NCI-H2081 (cell line): ENCODE data around the gene RAB4A.
A peak's percentile ranks its signal among the peaks of the same experiment; 100 is the strongest.

Source experiments
- DNase-seq, 2 experiments: peaks; one replicate each; lab custom pipeline; 2025; lab: John Stamatoyannopoulos, UW

The RAB4A gene

DNA sequence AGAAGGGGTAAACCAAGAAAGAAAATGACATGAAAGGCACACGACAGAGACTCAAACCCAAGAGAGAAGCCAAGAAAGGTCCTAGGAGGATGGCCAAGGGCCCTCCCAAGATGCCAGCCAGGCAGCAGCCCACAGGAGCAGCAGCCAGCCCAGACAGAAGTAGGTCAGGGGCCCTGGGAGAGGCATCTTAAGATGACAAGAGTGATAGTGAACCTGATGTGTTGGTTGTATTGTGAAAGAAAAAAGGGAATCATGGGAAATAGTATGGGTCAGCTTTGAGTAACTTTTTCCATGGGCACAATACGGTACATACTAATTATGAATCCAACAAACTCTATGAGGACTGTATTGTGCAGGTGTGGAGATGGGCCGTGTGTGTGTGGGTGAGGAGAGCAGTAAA, 68.6 kb downstream of the RAB4A start:
- DNase-seq, result no peak

DNA sequence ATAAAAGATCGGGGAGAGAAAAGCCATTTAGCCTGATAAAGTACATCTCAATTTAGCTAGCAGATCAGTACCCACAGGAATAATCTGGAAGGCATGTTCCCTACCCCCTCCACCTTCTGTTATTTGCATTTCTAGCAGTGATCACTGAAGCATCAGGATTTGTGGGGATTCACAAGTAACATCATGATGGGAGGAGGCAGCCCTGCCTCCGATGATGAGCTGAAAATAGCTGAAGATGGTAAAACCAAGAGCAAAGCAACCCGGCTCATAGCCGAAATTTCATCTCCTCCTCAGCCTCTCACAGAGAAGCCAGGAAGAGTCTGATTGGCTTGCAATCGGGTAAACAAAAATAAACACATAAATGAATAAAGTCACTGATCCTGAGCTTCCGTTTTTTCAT, 69.6 kb downstream of the RAB4A start:
- peak in 1 of 2 experiments; percentile 22 for DNase-seq

DNA sequence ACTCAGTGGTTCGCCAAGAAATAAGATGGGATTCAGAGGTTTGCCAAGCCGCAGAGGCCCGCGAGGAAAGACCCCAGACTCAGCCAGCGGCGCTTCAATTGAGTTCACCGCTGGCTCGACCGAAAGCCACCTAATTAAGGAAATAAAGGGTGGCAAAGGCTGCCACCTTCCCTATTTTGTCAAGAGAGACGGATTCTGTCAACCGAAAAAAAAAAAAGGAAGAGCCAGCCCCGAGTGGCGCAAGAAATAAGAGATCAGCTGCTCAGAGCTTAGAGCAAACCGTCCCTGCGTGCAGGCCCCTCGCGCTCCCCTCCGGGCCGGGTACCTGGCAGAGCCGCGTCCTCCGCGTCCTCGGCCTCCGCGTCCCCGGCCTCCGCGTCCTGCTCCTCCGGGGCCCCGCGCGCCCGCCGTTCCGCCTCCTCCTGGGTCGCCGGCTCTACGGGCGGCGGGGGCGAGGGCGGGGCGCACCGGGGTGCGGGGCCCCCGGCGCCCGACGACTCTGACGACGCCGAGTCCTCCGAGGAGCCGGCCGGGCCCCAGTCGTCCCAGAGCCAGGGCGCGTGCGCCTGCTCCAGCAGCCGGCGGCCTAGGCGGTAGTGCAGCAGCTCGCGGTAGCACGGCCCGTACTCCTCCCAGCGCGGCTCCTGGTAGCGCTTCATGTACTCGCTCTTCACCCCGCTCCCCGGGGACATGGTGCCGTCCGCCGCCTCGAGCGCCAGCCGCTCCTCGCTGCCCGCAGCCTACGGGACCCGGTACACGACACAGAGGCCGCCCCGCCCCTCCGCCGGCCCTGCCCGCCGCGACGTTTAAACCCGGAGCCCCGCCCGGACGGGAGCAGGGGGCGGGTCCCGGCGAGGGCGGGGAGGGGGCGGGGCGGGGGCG, 71.1 kb downstream of the RAB4A start:
- DNase-seq, result peak; percentile 88 to 93

DNA sequence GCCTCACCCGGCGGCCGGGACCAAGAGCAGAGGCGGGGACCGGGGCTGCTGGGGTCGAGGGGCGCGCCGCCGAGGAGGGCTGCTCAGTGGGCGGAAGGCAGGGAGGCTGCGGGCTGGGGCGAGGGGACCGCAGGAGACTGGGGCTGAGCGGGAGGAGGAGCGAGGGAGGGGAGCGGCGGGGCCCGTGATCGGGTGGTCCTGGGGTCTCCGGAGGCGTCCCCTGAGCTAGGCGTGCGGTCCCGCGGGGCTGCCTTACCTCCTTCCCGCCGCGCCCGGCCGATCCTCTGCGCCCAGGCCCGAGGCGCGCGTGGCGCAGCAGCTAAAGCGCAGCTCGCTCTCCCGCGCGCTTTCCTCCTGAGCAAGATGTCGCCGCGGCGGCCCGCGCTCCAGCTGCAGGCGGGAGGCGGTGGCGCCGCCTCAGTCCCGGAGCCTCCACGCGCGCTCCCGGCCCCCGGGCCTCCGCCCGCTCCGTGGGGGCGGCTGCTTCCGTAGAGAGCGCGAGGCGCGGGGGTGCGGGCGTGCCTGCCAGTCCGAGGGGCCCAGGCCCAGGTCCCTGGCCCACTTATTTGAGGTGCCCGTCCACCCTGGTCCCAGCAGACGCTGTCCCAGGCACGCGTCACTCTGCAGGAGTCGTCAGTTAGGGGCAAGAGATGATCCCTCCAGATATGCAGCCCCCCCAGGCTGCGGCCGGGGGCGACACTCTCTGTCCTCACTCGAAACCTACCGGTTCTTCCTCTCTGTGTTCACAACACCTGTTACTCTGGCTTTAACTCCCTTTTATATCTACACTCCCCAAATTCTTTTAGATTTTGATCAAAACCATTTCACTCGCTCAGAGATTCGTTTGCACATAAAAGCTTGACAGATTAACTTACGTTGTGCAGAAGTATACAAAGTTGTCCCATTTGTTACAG, 72.0 kb downstream of the RAB4A start, which contains the start of gene CCSAP:
Gene CCSAP (minus strand): TSS at position 392 of the 914 bp plus-strand sequence. CDS start 582 bp downstream, outside the sequence.
- DNase-seq, result peak; percentile 33 to 66

DNA sequence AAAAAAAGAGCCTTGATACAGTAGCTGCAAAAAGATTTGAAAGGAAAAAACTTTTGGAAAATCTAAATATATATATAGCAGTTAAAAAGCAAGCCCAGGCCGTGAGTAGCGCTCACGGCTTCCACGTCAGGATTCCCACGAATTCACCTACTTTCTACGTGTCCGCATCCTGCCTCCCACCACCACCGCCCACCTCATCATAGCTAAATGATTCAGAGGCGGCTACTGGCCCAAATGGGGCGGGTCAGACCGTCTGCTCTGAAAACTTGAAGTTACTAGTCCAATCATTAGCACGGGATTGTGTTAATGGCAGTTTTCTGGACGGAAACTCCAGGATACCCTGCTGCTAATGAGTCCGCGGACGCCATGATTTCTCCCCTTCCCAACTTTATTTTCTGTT, 73.2 kb downstream of the RAB4A start:
- no peak for DNase-seq

DNA sequence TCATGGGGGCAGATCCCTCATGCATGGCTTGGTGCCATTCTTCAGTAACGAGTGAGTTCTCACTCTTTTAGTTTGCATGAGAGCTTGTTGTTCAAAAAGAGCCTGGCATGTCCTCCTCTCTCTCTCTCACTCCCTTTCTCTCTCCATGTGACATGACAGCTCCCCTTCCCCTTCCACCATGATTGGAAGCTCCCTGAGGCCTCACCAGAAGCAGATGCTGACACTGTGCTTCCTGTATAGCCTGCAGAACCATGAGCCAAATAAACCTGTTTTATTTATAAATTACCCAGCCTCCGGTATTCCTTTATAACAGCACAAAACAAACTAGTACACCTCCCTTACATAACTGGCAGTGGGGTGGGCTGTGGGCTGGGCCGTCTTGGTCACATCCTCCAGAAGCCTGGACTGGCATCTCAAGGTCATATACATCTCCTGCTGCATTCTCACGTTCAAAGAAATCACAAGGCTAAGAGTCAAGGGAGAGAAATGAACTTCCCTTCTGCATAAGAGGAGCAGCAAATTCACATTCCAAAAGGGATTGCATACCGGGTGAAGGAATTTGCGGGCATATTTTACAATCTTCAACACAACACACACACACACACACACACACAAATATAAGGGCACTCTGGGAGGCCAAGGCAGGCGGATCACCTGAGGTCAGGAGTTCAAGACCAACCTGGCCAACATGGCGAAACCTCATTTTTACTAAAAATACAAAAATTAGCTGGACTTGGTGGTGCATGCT, 74.2 kb downstream of the RAB4A start:
- DNase-seq, result no peak

DNA sequence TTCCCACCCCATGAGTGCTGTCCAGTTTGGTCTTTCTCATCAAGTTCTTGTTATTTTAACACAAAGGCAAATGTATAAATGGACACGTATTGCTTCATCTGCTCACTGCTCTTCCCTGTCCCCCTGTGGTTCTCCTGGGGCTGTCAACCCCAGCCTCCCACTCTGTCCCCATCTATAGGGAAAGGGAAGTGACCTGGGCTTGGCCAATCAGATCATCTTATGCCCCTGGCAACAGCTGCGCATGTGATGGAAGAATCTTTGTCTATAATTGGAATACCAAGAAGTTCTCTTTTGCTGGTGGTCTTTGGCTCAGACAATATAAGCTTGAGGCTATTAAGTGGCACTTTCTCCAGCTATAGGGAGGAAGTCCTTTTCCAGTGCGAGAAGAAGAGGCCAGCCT, 76.6 kb downstream of the RAB4A start:
- no peak for DNase-seq

DNA sequence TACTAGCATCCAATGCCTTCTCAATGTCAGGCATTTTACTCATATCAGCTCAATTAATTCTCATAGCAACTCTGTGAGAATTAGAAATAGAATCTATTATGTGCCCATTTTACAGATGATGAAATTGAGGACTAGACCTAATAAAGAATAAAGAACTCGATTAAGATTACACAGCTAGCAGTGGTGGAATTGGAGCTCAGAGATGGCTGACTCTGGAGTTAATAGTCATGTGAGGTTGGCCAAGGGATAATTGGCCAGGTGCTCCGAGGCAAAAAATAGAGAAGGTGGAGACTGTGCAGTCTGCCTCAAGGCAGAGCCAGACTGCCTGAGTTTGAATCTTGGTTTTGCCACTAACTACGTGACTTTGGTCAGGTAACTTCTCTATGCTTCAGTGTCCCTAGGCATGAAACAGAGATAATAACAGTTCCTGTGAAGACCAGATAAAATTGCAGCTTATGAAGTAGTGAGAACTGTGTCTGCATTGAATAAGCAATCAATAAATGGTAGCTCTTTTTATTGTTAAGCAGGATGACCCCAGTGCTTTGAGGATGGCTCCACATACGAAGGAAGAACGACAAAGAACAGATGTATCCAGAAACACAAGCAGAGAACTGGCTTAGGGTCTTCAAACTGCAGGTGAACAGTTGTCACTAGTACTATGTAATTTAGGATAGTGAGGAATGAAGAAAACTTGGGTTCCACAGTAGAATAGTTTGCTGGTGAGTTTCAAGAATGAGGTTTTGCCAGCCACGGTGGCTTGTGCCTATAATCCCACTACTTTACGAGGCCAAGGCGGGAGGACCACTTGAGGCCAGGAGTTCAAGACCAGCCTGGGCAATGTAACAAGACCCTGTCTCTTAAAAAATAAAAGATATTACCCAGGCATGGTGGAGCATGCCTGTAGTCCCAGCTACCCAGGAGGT, 78.8 kb downstream of the RAB4A start:
- no peak for DNase-seq

DNA sequence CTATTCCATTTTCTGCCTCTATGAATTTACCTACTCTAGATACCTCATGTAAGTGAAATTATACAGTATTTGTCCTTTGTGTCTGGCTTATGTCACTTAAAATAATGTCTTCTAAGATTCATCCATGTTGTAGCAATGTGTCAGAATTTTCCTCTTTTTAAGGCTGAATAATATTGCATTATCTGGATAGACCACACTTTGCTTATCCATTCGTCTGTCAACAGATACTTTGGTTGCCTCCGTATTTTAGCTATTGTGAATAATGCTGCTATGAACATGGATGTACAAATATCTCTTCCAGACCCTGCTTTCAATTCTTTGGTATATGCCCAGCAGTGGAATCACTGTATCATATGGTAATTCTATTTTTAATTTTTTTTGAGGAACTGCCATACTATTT, 82.1 kb downstream of the RAB4A start:
- no peak for DNase-seq

DNA sequence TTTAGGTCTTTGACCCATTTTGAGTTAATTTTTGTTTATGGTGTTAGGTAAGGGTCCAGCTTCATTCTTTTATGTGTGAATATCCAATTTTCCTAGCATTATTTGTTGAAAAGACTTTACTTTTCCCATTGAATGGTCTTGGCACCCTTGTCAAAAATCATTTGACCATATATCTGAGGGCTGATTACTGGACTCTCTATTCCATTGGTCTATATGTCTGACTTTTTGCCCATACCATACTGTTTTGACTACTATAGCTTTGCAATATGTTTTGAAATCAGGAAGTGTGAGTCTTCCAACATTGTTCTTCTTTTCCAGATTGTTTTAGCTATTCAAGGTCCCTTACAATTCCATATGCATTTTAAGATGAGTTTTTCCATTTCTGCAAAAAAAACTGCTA, 83.3 kb downstream of the RAB4A start:
- no peak for DNase-seq
